ENCODE results near the gene COX6B2.

Gene COX6B2

GRCh38 chr19:55320844-55321419 lies 33.6 kb downstream of the COX6B2 start:
- no peaks in the 10 kb centered on the region for H3K4me1 ChIP-seq (ENCODE audit: low read length)
- H3K9me3 ChIP-seq (replicated peaks; ENCODE audit: insufficient read depth, low read length): no peaks in the 10 kb centered on the region
- no peaks in the 10 kb centered on the region for H4K20me1 ChIP-seq (ENCODE audit: insufficient read depth, low read length)
- no peak overlapping the region for H2AFZ ChIP-seq (ENCODE audit: low read length)
- H3K9me2 ChIP-seq (replicated peaks; ENCODE audit: insufficient read depth, low read length): no peaks in the 10 kb centered on the region
- no peaks in the 10 kb centered on the region for H3K36me3 ChIP-seq (replicated peaks; ENCODE audit: insufficient read depth, low read length)
- no peak for TF ChIP-seq EZH2 (optimal IDR thresholded peaks at IDR 0.05; ENCODE audit: low read depth, low read length)
- no peak for TF ChIP-seq EZH2phosphoT487 (IDR thresholded peaks at IDR 0.05; ENCODE audit: low read length)
- TF ChIP-seq CTCF (IDR thresholded peaks at IDR 0.05; ENCODE audit: low read length): no peak
- DNase-seq: no peak
- H3K4me2 ChIP-seq (ENCODE audit: low read depth, low read length): no peak overlapping the region
- no peaks in the 10 kb centered on the region for H3F3A ChIP-seq (ENCODE audit: insufficient read depth, low read length)
- H3K4me3 ChIP-seq (ENCODE audit: low read length): no peak overlapping the region
- H3K79me2 ChIP-seq (ENCODE audit: low read length): no peaks in the 10 kb centered on the region
- H3K27me3 ChIP-seq (replicated peaks; ENCODE audit: insufficient read depth, low read length): no peaks in the 10 kb centered on the region
- H3K27ac ChIP-seq (ENCODE audit: low read length): no peak overlapping the region
- no peak overlapping the region for H3K9ac ChIP-seq (ENCODE audit: low read length)

DNA sequence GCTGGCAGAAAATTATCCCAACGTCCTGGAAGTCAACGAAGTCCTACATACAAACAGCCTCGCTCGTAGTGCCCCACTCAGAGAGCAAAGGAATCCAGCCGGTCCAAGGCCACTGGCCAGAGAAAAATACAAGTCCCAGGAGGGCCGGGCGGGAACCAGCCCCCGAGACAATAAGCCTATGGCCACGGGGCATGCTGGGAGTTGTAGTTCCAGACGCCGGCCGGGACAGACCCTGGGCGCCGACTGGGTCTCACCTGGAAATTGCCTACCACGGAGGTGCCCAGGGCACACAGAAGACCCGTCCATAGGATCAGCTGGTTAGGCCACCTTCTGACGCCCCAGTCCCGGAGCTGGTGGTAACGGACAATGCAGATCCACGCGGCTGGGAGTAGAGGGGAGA lies 34.7 kb downstream of the COX6B2 start:
- Histone ChIP-seq H3K9me3 (replicated peaks; ENCODE audit: insufficient read depth, low read length) (no peaks in the 10 kb centered on the region), H2AFZ (ENCODE audit: low read length) (no peak overlapping the region), H3K9ac (ENCODE audit: low read length) (no peak overlapping the region), H3K27me3 (replicated peaks; ENCODE audit: insufficient read depth, low read length) (no peaks in the 10 kb centered on the region), H3K4me1 (ENCODE audit: low read length) (no peaks in the 10 kb centered on the region), H3F3A (ENCODE audit: insufficient read depth, low read length) (no peaks in the 10 kb centered on the region), H3K79me2 (ENCODE audit: low read length) (no peaks in the 10 kb centered on the region), H3K4me3 (ENCODE audit: low read length) (no peak overlapping the region), H3K4me2 (ENCODE audit: low read depth, low read length) (no peak overlapping the region), H3K36me3 (replicated peaks; ENCODE audit: insufficient read depth, low read length) (no peaks in the 10 kb centered on the region), H3K9me2 (replicated peaks; ENCODE audit: insufficient read depth, low read length) (no peaks in the 10 kb centered on the region), H3K27ac (ENCODE audit: low read length) (no peak overlapping the region), H4K20me1 (ENCODE audit: insufficient read depth, low read length) (no peaks in the 10 kb centered on the region)
- no peak for TF ChIP-seq EZH2 (optimal IDR thresholded peaks at IDR 0.05; ENCODE audit: low read depth, low read length)
- no peak for TF ChIP-seq CTCF (IDR thresholded peaks at IDR 0.05; ENCODE audit: low read length)
- TF ChIP-seq EZH2phosphoT487 (IDR thresholded peaks at IDR 0.05; ENCODE audit: low read length): no peak
- no peak for DNase-seq

DNA sequence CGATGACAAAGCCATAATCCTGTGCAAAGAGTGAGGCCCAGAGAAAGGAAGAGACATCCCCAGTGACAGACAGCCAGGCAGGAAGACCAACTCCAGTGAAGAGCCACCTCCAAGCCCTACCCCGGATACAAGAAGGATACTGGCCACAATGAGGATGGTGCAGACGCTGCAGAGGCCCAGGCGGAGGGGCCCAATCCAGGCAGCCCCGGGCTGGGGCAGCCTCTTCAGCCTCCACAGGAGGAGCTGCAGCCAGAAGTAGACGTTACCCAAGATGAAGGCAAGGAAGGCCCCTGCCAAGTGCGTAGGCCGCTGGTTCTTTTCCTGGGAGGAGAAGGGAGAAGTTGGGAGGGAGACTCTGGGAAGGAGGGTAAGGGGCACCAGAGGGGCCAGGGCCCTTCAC lies 37.9 kb downstream of the COX6B2 start:
- no peaks in the 10 kb centered on the region for H3K9me3 ChIP-seq (replicated peaks; ENCODE audit: insufficient read depth, low read length)
- H2AFZ ChIP-seq (ENCODE audit: low read length): no peak overlapping the region
- no peak overlapping the region for H3K9ac ChIP-seq (ENCODE audit: low read length)
- H3K9me2 ChIP-seq (replicated peaks; ENCODE audit: insufficient read depth, low read length): no peaks in the 10 kb centered on the region
- H3K79me2 ChIP-seq (ENCODE audit: low read length): no peaks in the 10 kb centered on the region
- no peak for TF ChIP-seq EZH2phosphoT487 (IDR thresholded peaks at IDR 0.05; ENCODE audit: low read length)
- TF ChIP-seq CTCF (IDR thresholded peaks at IDR 0.05; ENCODE audit: low read length): no peak
- TF ChIP-seq EZH2 (optimal IDR thresholded peaks at IDR 0.05; ENCODE audit: low read depth, low read length): no peak
- H4K20me1 ChIP-seq (ENCODE audit: insufficient read depth, low read length): no peaks in the 10 kb centered on the region
- no peak overlapping the region for H3K4me3 ChIP-seq (ENCODE audit: low read length)
- no peak for DNase-seq
- no peak overlapping the region for H3K4me2 ChIP-seq (ENCODE audit: low read depth, low read length)
- no peaks in the 10 kb centered on the region for H3K4me1 ChIP-seq (ENCODE audit: low read length)
- H3K27me3 ChIP-seq (replicated peaks; ENCODE audit: insufficient read depth, low read length): no peaks in the 10 kb centered on the region
- no peak overlapping the region for H3K27ac ChIP-seq (ENCODE audit: low read length)
- H3K36me3 ChIP-seq (replicated peaks; ENCODE audit: insufficient read depth, low read length): no peaks in the 10 kb centered on the region
- no peaks in the 10 kb centered on the region for H3F3A ChIP-seq (ENCODE audit: insufficient read depth, low read length)

All from MM.1S (cell line).